Panc1 (cell line): ENCODE results near the gene TBX2. TPM values are rescaled to one million over a fixed set of nuclear protein-coding genes. Genes with fewer than 3 reads are reported as not detected.

Experiments
- ATAC-seq: fragments of 200-7000 bp; cut with Tn5 transposase; 2 replicates; pipeline ENCODE4 v1.9.1; 2020; ENCODE audit warnings: mild to moderate bottlenecking, moderate library complexity
- BruUV-seq: library from RNA; stranded (reverse); fragments of 400-500 nt; replicated peaks from 2 replicates; lab custom pipeline; 2021; lab: Mats Ljungman, UMichigan
- CTCF ChIA-PET: fragments of 300-600 bp; sonication (Branson Sonifier 250); formaldehyde crosslinking; loops from one replicate; lab custom pipeline; 2022; ENCODE audit warnings: antibody characterized with exemption; lab: Charles Lee
- POLR2A ChIA-PET: fragments of 300-600 bp; sonication (Branson Sonifier 250); formaldehyde crosslinking; loops from one replicate; lab custom pipeline; 2022; ENCODE audit warnings: antibody characterized with exemption; lab: Charles Lee
- DNase-seq: peaks from one replicate; pipeline ENCODE4 v3.0.0-alpha.2; 2010; ENCODE audit warnings: low read depth, low spot score
- H3K27ac ChIP-seq: 2 replicates; pipeline ENCODE4 v1.5.1; 2011; ENCODE audit warnings: mild to moderate bottlenecking, low read length, inconsistent platforms
- H3K27me3 ChIP-seq: fragments of 200-500 bp; sonication (Bioruptor generic); 2 replicates; pipeline ENCODE4 v1.6.0; 2014; ENCODE audit warnings: low read length, inconsistent platforms; ENCODE audit not compliant: control insufficient read depth, insufficient read depth
- H3K36me3 ChIP-seq: fragments of 200-500 bp; sonication (Bioruptor generic); 2 replicates; pipeline ENCODE4 v1.5.1; 2014; ENCODE audit warnings: inconsistent platforms, mild to moderate bottlenecking, low read length, moderate library complexity; ENCODE audit not compliant: control insufficient read depth, insufficient read depth
- H3K4me1 ChIP-seq: 2 replicates; pipeline ENCODE4 v1.5.1; 2011; ENCODE audit warnings: inconsistent platforms, mild to moderate bottlenecking, low read length, moderate library complexity; ENCODE audit not compliant: control insufficient read depth, insufficient read depth
- H3K4me3 ChIP-seq, 2 experiments: 2 replicates each; pipeline ENCODE4 v1.5.1; 2011 to 2012; ENCODE audit warnings: low read depth in 2 of 2, low read length in 2 of 2, mild to moderate bottlenecking in 2 of 2, inconsistent platforms in 1 of 2, moderate library complexity in 1 of 2
- H3K9me3 ChIP-seq: fragments of 200-500 bp; sonication (Bioruptor generic); 2 replicates; pipeline ENCODE4 v1.5.1; 2014; ENCODE audit warnings: low read depth, mild to moderate bottlenecking, inconsistent platforms, low read length, moderate library complexity; ENCODE audit not compliant: control insufficient read depth, insufficient read depth
- POLR2AphosphoS5 ChIP-seq: IDR thresholded peaks from 2 replicates; pipeline ENCODE4 v1.6.1; 2012; ENCODE audit warnings: mild to moderate bottlenecking, low read depth, low read length, moderate library complexity
- REST ChIP-seq, 2 experiments: IDR thresholded peaks; 2 replicates each; pipeline ENCODE4 v1.6.1; 2011 to 2012; ENCODE audit warnings: low read depth in 2 of 2, control low read depth in 1 of 2, low read length in 1 of 2, mild to moderate bottlenecking in 1 of 2, moderate library complexity in 1 of 2; ENCODE audit not compliant: insufficient read depth in 1 of 2
- SIN3A ChIP-seq: IDR thresholded peaks from 2 replicates; pipeline ENCODE4 v1.6.1; 2012; ENCODE audit warnings: low read depth, mild to moderate bottlenecking, low read length, moderate library complexity, borderline replicate concordance; ENCODE audit not compliant: insufficient read depth
- TCF7L2 ChIP-seq: IDR thresholded peaks from 2 replicates; pipeline ENCODE4 v1.6.1; 2011; ENCODE audit warnings: mild to moderate bottlenecking, low read depth, low read length, inconsistent platforms
- in situ Hi-C: cut with HindIII; loops from 2 replicates; pipeline ENCODE4 v1.10.0; 2016; ENCODE audit warnings: low sequenced_read_pairs, low pct_unique_long_range_greater_than_20kb
- intact Hi-C: fragments of 100-400 bp; cut with micrococcal nuclease; formaldehyde crosslinking; loops from one replicate; pipeline ENCODE4 v1.10.0; 2022; ENCODE audit not compliant: unreplicated experiment
- total RNA-seq: library from RNA; stranded (reverse); gene quantifications from one replicate; pipeline ENCODE4 v1.2.1, GENCODE V29; 2021; ENCODE audit not compliant: unreplicated experiment
- TF ChIP-seq, protein P1 (sequence below): fragments of 450-650 bp; IDR thresholded peaks from 2 replicates; pipeline ENCODE4 v1.5.1; 2017; ENCODE audit warnings: mild to moderate bottlenecking

Gene TBX2
- total RNA-seq, 1 experiment from 2014 or later = 35.6 TPM

DNA sequence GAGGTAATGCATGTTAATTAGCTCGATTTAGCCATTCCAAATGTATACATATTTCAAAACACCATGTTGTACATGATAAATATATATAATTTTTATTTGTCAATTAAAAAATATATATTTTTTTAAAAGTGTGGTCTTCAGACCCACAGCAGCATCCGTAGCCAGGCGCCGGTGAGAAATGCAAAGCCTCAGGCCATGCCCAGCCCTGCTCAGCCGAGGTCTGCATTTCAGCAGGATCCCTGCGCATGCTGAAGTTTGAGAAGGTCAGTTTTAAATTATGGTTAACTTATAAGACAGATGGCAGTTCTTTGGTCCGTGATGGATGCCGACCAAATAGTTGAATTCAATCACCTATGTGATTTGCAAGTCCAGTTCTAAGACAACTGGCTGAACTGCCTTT, 28.0 kb upstream of the TBX2 start:
- ATAC-seq = no peak
- ChIA-PET POLR2A (interaction anchor here (0.5 kb wide), 1 partner anchor 71 kb away, joined by 3 read pairs; no protein-coding TSS in a partner anchor), CTCF (no interaction called here)
- BruUV-seq = no TSS peak
- no peaks in the 10 kb centered on the region for H3K27me3 ChIP-seq
- H3K9me3 ChIP-seq = no peaks in the 10 kb centered on the region
- TF ChIP-seq, protein P1, sequence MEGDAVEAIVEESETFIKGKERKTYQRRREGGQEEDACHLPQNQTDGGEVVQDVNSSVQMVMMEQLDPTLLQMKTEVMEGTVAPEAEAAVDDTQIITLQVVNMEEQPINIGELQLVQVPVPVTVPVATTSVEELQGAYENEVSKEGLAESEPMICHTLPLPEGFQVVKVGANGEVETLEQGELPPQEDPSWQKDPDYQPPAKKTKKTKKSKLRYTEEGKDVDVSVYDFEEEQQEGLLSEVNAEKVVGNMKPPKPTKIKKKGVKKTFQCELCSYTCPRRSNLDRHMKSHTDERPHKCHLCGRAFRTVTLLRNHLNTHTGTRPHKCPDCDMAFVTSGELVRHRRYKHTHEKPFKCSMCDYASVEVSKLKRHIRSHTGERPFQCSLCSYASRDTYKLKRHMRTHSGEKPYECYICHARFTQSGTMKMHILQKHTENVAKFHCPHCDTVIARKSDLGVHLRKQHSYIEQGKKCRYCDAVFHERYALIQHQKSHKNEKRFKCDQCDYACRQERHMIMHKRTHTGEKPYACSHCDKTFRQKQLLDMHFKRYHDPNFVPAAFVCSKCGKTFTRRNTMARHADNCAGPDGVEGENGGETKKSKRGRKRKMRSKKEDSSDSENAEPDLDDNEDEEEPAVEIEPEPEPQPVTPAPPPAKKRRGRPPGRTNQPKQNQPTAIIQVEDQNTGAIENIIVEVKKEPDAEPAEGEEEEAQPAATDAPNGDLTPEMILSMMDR = no peak
- TF ChIP-seq REST (IDR thresholded peaks at IDR 0.05; ENCODE audit: insufficient read depth in 1 of 2, low read depth in 2 of 2, low read length in 1 of 2) (no peak), TCF7L2 (no peak), SIN3A (no peak), POLR2AphosphoS5 (no peak)
- in situ Hi-C loops (no loop called here), intact Hi-C loops (no loop called here)
- no peaks in the 10 kb centered on the region for H3K4me1 ChIP-seq
- H3K27ac ChIP-seq = 0 out of 2 replicates have a peak overlapping the region, but pooled peaks have one; percentile 13
- DNase-seq = no peak
- H3K4me3 ChIP-seq = no peak overlapping the region
- H3K36me3 ChIP-seq = no peaks in the 10 kb centered on the region

- no TSS peak for BruUV-seq
- no peak overlapping the region for H3K27ac ChIP-seq
- CTCF ChIA-PET = no interaction called here
Observed at GRCh38 chr17:61372436-61372835, 27.2 kb upstream of the TBX2 start.

More at GRCh38 chr17:61372436-61372835, 27.2 kb upstream of the TBX2 start:
- DNase-seq (no peak), ATAC-seq (no peak)
- H3K27me3 ChIP-seq = no peaks in the 10 kb centered on the region
- TF ChIP-seq POLR2AphosphoS5 = no peak
- no peak for TF ChIP-seq TCF7L2
- TF ChIP-seq REST (IDR thresholded peaks at IDR 0.05; ENCODE audit: insufficient read depth in 1 of 2, low read depth in 2 of 2, low read length in 1 of 2) = no peak
- TF ChIP-seq, protein P1 = no peak
- no peak for TF ChIP-seq SIN3A
- H3K9me3 ChIP-seq = no peaks in the 10 kb centered on the region
- H3K36me3 ChIP-seq = no peaks in the 10 kb centered on the region
- H3K4me1 ChIP-seq = no peaks in the 10 kb centered on the region
- POLR2A ChIA-PET = no interaction called here
- in situ Hi-C loops (no loop called here), intact Hi-C loops (no loop called here)
- H3K4me3 ChIP-seq = no peak overlapping the region
